Upper lobe of left lung (tissue), 4 donors: Measurements from ENCODE around the gene PRKN.

Experiments used
- POLR2A ChIP-seq, 4 donors: fragments of 450-650 bp; IDR thresholded peaks; one replicate each; pipeline ENCODE4 v1.5.1; 2016 to 2017; ENCODE audit warnings: antibody characterized with exemption in 4 of 4, mild to moderate bottlenecking in 2 of 4
- TF ChIP-seq, protein P1 (sequence below), 6 experiments: fragments of 450-650 bp in 4 of 6; fragments of 200-600 bp in 2 of 6; sonication (generic) in 2 of 6; IDR thresholded peaks; one replicate each; pipeline ENCODE4 v1.5.1; 2016 to 2019; ENCODE audit warnings: antibody characterized with exemption in 6 of 6

DNA sequence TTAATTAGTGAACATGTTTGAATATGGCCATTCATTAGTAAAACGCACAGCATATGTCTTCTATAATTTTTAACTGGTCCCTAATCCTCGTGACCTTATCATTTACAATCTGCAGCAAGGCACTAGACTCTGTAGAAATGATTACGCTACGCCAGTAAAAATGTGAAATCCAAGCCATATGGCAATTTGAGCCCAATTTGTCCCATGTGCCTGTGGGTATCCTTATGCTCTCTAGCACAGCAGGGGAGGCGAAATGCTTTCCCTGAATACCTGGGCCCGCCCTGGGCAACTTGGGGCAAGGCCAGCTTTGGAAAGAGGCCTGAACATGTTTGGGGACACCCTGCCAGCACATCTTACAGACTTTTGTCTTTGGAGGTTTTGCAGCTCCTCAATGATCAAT is 1331.0 kb downstream of the PRKN start:
- TF ChIP-seq, protein P1, sequence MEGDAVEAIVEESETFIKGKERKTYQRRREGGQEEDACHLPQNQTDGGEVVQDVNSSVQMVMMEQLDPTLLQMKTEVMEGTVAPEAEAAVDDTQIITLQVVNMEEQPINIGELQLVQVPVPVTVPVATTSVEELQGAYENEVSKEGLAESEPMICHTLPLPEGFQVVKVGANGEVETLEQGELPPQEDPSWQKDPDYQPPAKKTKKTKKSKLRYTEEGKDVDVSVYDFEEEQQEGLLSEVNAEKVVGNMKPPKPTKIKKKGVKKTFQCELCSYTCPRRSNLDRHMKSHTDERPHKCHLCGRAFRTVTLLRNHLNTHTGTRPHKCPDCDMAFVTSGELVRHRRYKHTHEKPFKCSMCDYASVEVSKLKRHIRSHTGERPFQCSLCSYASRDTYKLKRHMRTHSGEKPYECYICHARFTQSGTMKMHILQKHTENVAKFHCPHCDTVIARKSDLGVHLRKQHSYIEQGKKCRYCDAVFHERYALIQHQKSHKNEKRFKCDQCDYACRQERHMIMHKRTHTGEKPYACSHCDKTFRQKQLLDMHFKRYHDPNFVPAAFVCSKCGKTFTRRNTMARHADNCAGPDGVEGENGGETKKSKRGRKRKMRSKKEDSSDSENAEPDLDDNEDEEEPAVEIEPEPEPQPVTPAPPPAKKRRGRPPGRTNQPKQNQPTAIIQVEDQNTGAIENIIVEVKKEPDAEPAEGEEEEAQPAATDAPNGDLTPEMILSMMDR (IDR thresholded peaks at IDR 0.05): no peak
- TF ChIP-seq POLR2A (IDR thresholded peaks at IDR 0.05): no peak
